GM18499 (cell line): Measurements from ENCODE around the gene STK39.

Experiments
- ATAC-seq: cut with Tn5 transposase; IDR thresholded peaks from one replicate; pipeline ENCODE4 v1.9.1; 2021; ENCODE audit warnings: moderate number of reproducible peaks; ENCODE audit not compliant: insufficient read depth, unreplicated experiment

The STK39 gene

DNA sequence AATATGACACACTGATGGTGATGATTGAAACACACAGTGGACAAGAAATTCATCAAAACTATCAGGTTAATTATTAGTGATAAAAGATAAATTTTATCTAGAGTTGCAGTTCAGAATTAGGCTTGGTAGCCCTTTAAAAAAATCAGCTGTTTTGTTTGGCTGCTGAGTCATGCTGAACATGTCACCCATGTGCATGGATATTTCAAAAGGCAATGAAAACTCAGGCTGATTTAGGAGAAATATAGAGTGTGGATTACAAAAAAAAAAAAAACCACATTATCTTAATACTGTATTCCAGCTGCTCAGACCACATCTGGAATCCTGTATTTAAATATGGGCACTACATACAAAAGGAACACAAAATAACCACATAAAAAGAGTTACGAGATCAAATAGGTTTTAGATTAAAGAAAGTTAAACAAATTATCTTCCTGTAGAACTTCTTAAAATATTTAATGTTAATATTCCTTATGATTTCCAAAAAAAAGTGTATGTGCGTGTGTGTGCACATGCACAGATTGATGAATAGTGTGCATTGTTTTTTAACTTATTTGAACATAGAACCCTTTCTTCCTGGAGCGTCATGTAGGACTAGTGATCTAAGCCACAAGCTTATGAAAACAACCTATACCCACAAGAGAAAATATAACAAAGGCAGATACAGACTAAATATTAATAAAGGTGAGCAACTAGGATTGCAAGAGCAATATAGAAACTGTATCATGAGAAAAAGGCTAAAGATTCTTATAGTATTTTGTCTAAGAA, 186.2 kb downstream of the STK39 start:
- no peak for ATAC-seq

DNA sequence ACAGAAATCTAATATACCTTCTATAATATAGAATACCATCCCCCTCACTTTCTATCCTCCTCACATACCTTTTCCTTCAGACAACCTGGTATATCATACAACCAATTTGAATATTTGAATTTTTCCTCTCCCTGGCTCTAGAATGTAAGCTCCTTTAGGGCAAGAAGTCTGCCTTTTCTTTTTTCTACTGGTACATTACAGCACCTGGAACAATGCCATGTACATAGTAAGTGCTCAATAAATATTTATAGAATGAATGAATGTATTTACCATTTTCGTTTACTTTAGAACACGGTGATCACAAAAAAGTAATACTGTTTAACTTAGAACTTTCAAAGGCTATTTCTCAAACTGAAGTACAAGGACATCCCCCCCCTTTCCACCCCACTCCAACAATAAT, 187.6 kb downstream of the STK39 start:
- no peak for ATAC-seq

- no peak for ATAC-seq
Observed at GRCh38 chr2:168058675-168059074, 188.7 kb downstream of the STK39 start.

DNA sequence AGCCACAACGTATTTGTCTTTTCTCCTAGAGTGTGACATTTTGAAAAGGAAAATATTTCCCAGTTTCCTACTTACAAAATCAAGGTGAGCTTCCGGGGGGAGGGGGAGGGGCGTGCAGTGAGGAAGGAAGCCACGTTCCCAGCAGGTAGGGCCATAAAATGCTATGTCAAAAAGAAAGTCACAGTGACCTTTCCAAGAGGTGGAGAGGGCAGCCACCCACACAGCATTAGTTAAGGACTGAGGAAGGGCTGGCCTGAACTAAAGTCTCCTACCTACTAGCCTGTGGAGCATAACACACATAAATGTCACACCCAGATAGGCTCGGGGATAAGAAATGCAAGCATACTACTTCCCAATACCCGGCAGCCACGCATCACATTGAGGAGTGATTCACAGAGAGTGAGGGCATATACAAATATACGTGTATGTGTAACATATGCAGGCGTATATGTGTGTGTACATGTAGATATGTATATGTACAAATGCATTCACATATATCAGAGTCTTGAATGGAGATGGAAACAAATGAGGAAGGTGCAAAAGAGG, 191.1 kb downstream of the STK39 start:
- no peak for ATAC-seq

GRCh38 chr2:168054657-168055056, 192.7 kb downstream of the STK39 start:
- no peak for ATAC-seq

GRCh38 chr2:168053676-168054075, 193.7 kb downstream of the STK39 start:
- ATAC-seq, result no peak

GRCh38 chr2:168052773-168053172, 194.6 kb downstream of the STK39 start:
- no peak for ATAC-seq

DNA sequence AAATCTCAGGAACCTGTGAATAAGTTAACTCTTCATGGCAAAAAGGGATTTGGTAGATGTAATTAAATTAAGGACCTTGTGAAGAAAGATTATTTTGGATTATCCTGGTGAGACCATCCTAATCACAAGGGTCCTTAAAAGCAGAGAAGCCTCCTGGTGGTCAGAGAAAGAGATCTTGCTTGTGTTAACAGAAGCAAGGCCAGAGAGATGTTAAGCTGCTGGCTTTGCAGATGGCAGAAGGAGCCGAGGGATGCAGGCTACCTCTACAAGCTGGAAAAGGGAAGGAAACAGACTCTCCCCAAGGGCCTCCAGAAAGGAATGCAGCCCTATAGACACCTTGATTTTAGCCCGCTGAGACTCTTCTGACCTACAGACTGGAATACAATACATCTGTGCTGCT, 197.0 kb downstream of the STK39 start:
- no peak for ATAC-seq

DNA sequence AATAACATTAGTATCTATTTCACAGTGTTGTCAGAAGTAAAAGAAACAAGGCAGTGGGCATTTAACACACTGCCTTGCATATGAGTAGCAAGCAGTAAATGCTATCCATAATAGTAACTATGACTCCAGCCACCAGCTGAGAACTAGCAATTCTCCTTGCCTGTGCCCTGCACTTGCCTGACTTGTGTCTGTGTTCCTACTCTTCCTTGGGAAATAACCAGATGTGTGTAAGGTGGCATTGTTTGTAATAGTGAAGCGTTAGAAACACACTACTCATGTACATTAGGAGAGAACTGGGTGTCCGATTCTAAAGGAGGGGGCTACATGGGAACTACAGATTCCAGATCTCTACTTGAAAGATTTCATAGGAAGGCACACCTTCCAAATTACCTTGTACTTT, 197.8 kb downstream of the STK39 start:
- ATAC-seq, result no peak

GRCh38 chr2:168047091-168047690, 200.2 kb downstream of the STK39 start:
- ATAC-seq, result no peak

- no peak for ATAC-seq
Observed at GRCh38 chr2:168044579-168044978, 202.8 kb downstream of the STK39 start.

DNA sequence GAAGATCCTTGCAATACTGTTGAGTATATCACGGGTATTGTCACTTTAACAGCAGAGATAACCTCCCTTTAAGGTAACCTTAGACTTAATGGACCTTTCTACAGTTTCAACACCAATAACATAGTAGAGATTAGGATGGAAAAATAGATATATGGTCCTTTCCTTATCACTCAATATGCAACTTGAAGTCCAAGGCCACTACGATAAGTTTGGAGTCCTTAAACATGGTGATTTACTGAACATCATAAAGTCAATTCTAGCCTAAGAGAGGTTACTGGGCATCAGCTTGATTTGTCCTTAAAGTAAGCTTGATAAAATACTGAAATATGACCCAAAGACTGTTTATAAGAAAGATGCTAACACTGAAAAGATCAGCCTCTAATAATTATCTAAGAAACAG, 203.2 kb downstream of the STK39 start:
- ATAC-seq, result no peak

DNA sequence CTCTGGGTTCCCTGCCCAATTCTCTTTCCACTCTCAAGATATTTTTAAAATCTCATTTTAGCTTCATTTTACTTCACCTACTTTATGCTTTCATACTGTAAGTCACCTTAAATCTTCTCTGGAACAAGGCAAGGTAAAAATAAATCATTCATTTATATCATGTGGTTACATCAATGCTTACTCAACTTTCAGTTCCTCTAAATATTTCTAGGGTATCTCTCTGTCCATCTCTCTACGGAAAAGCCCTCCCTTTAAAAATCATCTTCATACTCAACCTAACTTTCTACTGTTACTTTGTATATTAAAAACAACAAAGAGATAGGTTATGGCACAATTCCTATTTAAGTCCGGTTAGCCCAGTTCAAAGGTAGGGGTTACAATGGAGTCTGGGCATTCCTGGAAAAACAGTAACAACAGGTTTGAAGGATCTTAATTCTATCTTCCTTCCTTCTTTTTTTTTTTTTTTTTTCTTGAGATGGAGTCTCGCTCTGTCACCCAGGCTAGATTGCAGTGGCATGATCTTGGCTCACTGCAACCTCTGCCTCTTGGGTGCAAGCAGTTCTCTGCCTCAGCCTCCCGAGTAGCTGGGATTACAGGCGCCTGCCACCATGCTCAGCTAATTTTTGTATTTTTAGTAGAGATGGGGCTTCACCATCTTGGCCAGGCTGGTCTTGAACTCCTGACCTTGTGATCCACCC, 205.1 kb downstream of the STK39 start:
- ATAC-seq, result peak; percentile 96

- no peak for ATAC-seq
Observed at GRCh38 chr2:168039881-168040280, 207.5 kb downstream of the STK39 start.

- ATAC-seq, result no peak
Observed at GRCh38 chr2:168037778-168038177, 209.6 kb downstream of the STK39 start.

DNA sequence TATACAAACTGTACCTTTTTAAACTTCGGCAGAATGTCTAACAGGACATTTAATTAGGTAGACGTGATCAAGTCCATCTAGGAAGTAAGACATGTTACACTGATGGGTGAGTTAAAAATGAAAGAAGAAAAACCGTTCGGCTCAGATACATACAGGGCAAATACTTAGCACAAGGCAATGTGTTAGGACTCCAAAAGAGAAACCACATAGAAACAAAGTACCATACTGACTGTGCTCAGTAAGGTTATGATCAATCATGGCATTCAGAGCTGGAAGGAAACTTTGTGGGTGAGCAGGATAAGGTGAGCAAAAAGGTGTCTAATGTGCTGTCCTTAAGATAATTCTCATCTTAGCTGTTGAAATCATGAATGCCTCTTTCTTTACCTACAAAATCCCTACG, 211.9 kb downstream of the STK39 start:
- peak; percentile 61 for ATAC-seq

GRCh38 chr2:168034616-168035015, 212.8 kb downstream of the STK39 start:
- no peak for ATAC-seq

DNA sequence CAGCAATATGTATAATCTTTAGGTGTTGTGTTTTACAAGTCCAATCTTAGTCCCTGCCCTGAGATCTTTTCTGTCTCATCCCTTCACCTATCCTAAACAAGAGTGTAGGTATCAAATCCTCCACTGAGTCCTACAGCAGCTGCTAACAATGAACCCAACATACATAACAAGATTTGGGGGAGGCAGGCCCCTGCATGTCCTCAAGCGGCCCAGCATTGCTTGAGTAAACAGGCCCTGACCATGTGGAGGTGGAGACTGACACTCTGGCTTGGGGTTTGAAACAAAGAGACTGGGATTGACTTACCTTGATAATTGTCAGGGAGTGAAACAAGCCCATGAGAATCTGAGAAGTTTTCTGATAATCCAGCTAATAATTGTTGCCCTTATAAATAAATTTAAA, 213.4 kb downstream of the STK39 start:
- no peak for ATAC-seq

DNA sequence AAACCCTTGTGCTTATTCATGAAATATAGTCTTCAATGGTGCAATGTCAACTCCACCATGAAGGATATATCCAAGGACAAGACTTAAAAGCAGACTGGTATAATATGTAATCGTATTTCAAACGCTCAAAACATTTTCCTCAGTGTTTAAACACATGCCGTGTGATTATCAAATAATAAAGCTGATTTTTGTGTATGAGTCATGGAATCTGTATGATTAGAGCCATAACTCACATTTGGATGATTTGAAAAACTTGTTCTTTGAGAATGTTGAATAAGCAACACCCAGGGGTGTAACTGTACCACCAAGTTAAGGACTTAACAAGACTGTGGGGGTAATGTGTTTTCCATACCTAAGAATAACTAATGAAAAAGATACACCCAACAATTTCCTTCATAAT, 215.3 kb downstream of the STK39 start:
- no peak for ATAC-seq

DNA sequence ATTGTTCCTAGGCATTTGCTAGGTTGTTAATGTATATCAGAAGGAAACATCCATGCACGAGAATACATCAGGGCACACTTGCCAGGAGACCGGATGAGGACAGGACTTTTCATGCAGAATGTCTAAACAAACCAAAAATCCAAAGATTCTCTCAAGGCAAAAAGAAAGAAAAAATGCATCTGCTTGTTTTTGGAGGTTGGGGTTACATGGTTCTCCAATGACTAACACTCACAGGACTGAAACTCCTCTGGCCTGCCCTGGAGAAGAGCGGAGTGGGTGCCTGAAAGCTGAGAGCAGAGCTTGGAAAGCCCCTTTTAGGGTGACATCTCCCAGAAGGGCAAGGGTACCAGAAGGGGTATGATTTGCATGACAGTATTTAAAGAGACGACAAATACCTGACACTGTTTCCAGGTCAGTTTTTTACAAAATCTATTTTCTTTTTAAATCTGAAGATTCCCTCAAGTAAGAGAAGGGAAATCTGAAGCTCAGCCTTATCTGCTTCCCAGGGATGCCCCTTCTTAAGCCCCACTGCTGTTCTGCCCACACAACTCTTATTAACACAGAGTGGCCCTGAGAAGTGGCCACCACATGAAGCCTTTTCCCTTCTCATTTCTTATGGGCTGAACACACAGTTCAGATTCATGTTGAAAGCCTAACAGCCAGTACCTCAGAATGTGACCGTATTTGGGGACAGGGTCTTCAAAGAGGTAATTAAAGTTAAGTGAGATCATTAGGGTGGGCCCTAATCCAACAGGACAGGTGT, 216.4 kb downstream of the STK39 start:
- ATAC-seq, result peak; percentile 72

DNA sequence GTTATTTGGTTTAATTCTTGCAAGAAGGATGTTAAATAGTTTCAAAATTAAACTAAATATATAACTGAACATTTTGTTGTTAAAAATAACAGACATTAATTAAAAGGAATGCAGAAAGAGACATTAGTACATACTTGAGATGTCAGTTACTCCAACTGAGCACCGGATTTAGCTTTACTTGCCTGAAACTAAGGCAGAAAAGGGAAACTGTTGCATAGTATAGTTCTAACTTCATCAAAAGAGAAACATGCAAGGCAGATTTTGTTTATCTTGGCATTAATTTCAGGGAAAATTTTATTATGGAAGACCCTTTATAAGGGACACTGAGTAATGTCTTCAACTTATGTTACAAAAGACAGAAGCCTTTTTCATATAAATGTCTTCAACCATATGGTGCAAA, 218.3 kb downstream of the STK39 start:
- no peak for ATAC-seq
